Dedifferentiated amniotic fluid mesenchymal stem cell (primary cell): ENCODE results near the gene HMG20B.
"Not testable (repeated sequence)": the region's sequence is repeated elsewhere in the genome, so short reads cannot be mapped to it uniquely, and the experiment has no call there.

Experiments
- DNase-seq: peaks from one replicate; pipeline ENCODE4 v3.0.0-alpha.2; 2016; ENCODE audit errors: extremely low spot score

HMG20B gene

DNA sequence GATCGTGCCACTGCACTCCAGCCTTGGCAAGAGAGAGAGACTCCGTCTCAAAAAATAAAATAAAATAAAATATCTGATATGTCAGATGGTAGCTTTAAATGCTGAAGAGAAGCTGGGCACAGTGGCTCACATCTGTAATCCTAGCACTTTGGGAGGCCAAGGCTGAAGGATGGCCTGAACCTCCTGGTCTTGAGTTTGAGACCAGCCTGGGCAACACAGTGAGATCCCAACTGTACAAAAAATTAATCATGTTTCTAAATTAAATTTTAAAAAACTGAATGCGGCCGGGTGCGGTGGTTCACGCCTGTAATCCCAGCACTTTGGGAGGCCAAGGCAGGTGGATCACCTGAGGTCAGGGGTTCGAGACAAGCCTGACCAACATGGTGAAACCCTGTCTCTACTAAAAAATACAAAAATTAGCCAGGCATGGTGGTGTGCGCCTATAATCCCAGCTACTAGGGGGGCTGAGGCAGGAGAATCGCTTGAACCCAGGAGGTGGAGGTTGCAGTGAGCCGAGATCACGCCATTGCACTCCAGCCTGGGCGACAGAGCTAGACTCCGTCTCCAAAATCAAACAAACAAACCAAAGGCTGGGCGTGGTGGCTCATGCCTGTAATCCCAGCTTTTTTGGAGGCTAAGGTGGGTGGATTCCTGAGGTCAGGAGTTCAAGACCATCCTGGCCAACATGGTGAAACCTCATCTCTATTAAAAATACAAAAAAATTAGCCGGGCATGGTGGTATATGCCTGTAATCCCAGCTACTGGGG is 11.5 kb downstream of the HMG20B start:
- DNase-seq = not testable (repeated sequence)

GRCh38 chr19:3585301-3586126 is 12.8 kb downstream of the HMG20B start, which contains the start of gene GIPC3:
TSS of gene GIPC3 (plus strand) at chr19:3585478. CDS start at chr19:3585598, 120 bp downstream.
- DNase-seq = no peak

DNA sequence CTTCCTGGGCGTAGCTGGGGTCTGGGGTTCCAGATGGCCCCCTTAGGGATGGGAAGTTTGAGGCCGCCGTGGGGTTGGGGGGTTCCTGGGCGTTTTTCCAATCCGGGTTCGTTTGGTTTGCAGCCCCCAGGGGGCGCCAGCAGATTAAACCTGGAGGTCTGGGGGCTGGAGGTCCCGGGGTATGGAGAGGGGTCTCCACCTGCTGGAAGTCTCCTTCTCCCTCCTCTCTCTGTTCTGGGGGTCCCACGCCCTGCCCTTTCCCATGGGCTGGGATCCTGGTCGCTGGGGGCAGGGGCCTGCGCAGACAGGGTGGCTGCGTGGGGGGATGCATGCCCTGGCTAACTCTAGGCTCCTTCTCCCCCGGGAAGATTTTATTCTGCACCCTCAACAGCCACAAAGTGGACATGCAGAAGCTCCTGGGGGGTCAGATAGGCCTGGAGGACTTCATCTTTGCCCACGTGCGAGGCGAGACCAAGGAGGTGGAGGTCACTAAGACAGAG is 13.4 kb downstream of the HMG20B start:
- no peak for DNase-seq

GRCh38 chr19:3586707-3587346 is 14.1 kb downstream of the HMG20B start:
- DNase-seq = no peak

DNA sequence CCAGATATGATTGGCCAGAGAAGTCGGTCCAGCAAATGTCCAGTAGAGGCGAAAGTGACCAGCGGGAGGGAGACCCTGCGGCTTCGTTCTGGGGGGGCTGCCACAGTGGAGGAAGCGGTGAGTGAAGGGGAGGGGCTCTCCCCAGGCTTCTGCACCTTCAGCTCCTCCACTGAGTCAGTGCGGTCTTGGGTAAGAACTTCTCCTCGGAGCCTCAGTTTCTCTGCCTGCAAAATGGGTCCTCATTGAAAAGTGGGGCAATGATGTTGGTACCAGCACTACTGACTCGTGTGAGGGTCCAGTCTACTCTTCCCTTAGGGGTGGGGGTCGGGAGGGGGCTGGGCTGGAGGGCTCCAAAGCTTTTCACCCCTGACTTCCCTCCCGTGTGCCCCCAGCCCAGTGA is 16.7 kb downstream of the HMG20B start:
- no peak for DNase-seq

DNA sequence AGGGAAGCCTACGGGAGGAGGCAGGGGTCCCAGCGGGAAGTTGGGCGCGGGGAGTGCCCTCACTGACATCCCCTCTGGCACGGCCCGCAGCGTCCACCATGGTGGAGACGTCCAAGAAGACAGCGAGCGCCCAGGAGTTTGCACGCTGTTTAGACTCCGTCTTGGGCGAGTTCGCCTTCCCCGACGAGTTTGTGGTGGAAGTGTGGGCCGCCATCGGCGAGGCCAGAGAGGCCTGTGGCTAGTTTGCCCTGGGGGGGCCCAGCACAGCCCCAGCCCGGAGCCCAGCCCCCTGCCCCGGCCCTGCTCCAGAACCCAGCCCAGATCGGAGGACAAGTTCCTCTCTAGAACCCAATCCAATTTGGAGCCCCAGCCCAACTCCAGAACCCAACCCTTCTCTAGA is 17.2 kb downstream of the HMG20B start:
- DNase-seq = no peak

GRCh38 chr19:3590991-3591659 is 18.4 kb downstream of the HMG20B start:
- no peak for DNase-seq

- no peak for DNase-seq
Measured at GRCh38 chr19:3591876-3592613, 19.3 kb downstream of the HMG20B start.

GRCh38 chr19:3593156-3593555 is 20.4 kb downstream of the HMG20B start:
- no peak for DNase-seq

GRCh38 chr19:3595521-3596061 is 22.8 kb downstream of the HMG20B start:
- DNase-seq = no peak

- no peak for DNase-seq
Measured at GRCh38 chr19:3599776-3600187, 27.0 kb downstream of the HMG20B start.

DNA sequence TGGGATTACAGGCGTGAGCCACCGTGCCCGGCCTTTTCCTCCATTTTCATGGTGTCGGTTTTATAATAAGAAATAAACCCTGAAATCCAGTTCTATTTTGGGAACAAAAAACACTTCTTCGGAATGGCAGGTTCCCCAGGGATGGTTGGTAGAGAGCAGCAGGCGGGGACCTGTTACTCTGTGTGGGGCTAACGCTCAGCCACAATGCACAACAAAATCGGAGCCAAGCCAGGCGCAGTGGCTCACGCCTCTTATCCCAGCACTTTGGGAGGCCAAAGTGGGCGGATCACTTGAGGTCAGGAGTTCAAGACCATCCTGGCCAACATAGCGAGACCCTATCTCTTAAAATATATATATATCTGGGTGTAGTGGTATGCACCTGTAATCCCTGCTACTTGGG is 28.3 kb downstream of the HMG20B start:
- DNase-seq = no peak

- no peak for DNase-seq
Measured at GRCh38 chr19:3603121-3603811, 30.5 kb downstream of the HMG20B start.

DNA sequence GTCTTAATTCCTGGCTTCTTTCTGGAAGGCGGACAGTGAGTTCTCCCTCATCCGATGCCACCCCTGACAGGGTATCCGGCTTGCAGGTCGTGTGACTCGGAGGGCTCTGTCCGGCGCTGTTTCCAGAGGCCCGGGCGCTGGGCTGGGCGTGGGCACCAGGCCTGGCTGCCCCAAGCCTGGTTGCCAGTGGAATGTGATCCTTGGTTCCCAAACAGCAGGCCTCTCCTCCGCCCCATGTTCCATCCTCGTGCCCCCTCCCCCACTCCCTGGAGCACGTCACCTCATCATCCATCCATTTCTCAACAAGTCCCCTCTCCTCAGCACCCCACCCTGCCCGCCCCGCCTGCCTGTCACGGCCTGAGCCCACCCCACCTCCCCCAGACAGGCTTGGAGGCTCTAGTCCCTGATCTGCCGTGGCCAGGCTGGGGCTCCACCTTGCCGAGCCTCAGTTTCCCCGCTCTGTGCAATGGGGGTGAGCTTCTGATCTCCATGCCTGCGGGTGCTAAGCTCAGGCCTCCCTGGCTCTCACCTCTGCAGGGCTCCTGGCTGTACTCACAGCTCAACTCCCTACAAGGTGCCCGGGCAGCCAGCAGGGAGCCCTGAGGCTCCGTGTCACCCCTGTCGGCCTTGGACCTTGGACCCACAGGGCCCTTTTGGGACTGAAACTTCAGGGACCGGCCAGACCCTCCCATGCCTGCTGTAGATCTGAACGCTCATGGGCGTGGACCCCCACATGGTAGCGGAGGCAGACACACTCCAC is 31.7 kb downstream of the HMG20B start:
- DNase-seq = no peak

GRCh38 chr19:3604987-3605343 is 32.2 kb downstream of the HMG20B start:
- DNase-seq = no peak

DNA sequence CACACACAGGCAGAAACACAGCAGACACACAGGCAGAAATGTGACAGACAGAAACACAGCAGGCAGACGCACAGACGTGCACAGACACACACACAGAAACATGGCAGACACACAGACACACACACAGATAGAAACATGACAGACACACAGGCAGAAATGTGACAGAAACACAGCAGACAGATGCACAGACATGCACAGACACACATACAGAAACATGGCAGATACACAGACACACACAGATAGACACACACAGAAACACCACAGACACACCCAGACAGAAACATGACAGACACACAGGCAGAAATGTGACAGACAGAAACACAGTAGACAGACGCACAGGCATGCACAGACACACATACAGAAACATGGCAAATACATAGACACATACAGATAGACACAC is 32.6 kb downstream of the HMG20B start:
- no peak for DNase-seq

GRCh38 chr19:3605770-3606169 is 33.0 kb downstream of the HMG20B start:
- DNase-seq = no peak

DNA sequence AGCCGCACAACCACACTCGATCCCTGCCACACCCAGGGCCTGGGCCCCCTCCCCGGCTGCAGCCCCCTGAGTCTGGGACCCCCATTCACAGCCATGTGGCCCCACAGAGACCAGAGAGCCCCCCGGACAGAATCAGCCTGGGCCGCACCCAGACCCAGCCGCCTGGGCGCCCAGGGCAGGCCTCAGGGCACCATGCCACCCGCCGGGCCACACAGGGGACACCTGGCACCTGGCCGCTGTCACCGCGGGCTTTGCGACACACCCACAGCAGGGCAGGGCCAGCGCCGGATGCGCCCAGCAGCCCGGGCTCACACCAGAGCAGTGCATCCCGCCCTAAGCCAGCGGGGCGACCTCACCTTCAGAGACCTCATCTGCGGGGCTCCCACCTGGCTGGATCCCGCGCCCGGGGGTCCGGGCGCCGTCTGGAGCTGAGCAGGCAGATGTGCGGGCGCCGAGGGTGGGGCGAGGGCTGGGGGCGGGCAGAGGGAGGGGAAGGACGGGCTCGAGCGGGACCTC is 33.5 kb downstream of the HMG20B start:
- DNase-seq = no peak

DNA sequence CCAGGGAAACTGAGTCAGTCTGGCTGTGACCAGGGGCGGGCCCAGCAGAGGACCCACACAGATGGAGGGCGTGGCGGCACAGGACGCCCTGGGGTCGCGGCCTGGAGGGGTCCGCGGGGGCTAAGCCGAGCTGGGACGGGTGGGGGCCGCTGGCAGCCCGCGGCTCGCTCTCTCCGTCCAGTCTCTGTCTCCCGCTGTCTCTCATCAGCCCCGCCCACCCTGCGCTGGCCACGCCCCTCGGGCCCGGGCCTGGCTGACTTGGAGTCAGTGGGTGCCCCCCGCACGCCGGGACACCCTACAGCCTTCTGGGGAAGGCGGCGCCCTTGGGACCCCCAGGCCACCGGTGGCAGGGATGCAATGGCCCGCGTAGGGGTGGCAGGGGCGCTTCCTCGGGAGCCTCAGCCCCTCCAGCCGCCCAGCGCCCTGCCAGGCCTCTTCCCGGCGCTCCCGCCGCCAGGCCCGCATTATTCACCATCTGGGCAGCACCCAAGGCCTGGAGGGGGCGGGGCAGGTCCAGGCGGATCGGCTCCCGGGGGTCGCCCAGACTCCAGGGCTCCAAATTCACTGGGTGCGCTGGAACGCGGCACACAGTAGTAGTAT is 34.0 kb downstream of the HMG20B start, which contains the start of gene TBXA2R:
TSS of gene TBXA2R (minus strand) at position 186 of the 600 bp plus-strand sequence. CDS start 6,241 bp downstream, outside the sequence.
- DNase-seq = peak; percentile 24
